ENCODE data around the gene HEATR5A.

HEATR5A gene

GRCh38 chr14:31266437-31267331 is 153.7 kb downstream of the HEATR5A start:
- no peak for TF ChIP-seq EP300 (IDR thresholded peaks at IDR 0.05; ENCODE audit: borderline replicate concordance)
- TF ChIP-seq TAF1 (IDR thresholded peaks at IDR 0.05; ENCODE audit: low read depth), result no peak

- no peak for TF ChIP-seq TCF12 (IDR thresholded peaks at IDR 0.05; ENCODE audit: low read depth)
- TF ChIP-seq RAD21 (IDR thresholded peaks at IDR 0.05; ENCODE audit: low read depth), result no peak
- no peak for TF ChIP-seq USF1 (IDR thresholded peaks at IDR 0.05)
- TF ChIP-seq EP300 (IDR thresholded peaks at IDR 0.05; ENCODE audit: borderline replicate concordance), result no peak
- no peak for TF ChIP-seq REST (IDR thresholded peaks at IDR 0.05; ENCODE audit: low read depth)
- no peak for TF ChIP-seq EGR1 (IDR thresholded peaks at IDR 0.05)
- TF ChIP-seq MAX (IDR thresholded peaks at IDR 0.05), result no peak
- no peak for TF ChIP-seq ZBTB7A (IDR thresholded peaks at IDR 0.05; ENCODE audit: low read depth)
- TF ChIP-seq CREB1 (IDR thresholded peaks at IDR 0.05; ENCODE audit: low read depth), result no peak
- no peak for TF ChIP-seq YY1 (IDR thresholded peaks at IDR 0.05; ENCODE audit: low read depth)
- TF ChIP-seq TAF1 (IDR thresholded peaks at IDR 0.05; ENCODE audit: low read depth), result no peak
- no peak for TF ChIP-seq CEBPB (IDR thresholded peaks at IDR 0.05)
- TF ChIP-seq FOXM1 (IDR thresholded peaks at IDR 0.05; ENCODE audit: borderline replicate concordance, low read depth), result no peak
- TF ChIP-seq TEAD4 (IDR thresholded peaks at IDR 0.05), result no peak
- no peak for TF ChIP-seq NFIC (IDR thresholded peaks at IDR 0.05)
Observed at GRCh38 chr14:31265701-31266398, 154.5 kb downstream of the HEATR5A start.

GRCh38 chr14:31263485-31264133 is 156.7 kb downstream of the HEATR5A start:
- TF ChIP-seq FOXM1 (IDR thresholded peaks at IDR 0.05; ENCODE audit: borderline replicate concordance, low read depth) (0 out of 2 replicates have a peak, but pooled peaks have one; percentile 49), NFIC (IDR thresholded peaks at IDR 0.05) (peak; percentile 83), YY1 (IDR thresholded peaks at IDR 0.05; ENCODE audit: low read depth) (no peak), MAX (IDR thresholded peaks at IDR 0.05) (peak; percentile 66), TCF12 (IDR thresholded peaks at IDR 0.05; ENCODE audit: low read depth) (peak; percentile 82), EP300 (IDR thresholded peaks at IDR 0.05; ENCODE audit: borderline replicate concordance) (peak; percentile 86; the same call in 1 of the 2 replicates), TEAD4 (IDR thresholded peaks at IDR 0.05) (peak; percentile 98), EGR1 (IDR thresholded peaks at IDR 0.05) (no peak), USF1 (IDR thresholded peaks at IDR 0.05) (no peak; the same call in 1 of the 2 replicates)

GRCh38 chr14:31261859-31262731 is 158.3 kb downstream of the HEATR5A start:
- TF ChIP-seq CREB1 (IDR thresholded peaks at IDR 0.05; ENCODE audit: low read depth) (no peak), EP300 (IDR thresholded peaks at IDR 0.05; ENCODE audit: borderline replicate concordance) (peak; percentile 55; the same call in 1 of the 2 replicates), ZBTB7A (IDR thresholded peaks at IDR 0.05; ENCODE audit: low read depth) (peak; percentile 59; the same call in 1 of the 2 replicates), TEAD4 (IDR thresholded peaks at IDR 0.05) (peak; percentile 70), USF1 (IDR thresholded peaks at IDR 0.05) (peak; percentile 93), NFIC (IDR thresholded peaks at IDR 0.05) (peak; percentile 88), TCF12 (IDR thresholded peaks at IDR 0.05; ENCODE audit: low read depth) (peak; percentile 77; the same call in 1 of the 2 replicates), YY1 (IDR thresholded peaks at IDR 0.05; ENCODE audit: low read depth) (peak; percentile 39; the same call in 1 of the 2 replicates), MAX (IDR thresholded peaks at IDR 0.05) (peak; percentile 65; the same call in 1 of the 2 replicates), TAF1 (IDR thresholded peaks at IDR 0.05; ENCODE audit: low read depth) (no peak), RAD21 (IDR thresholded peaks at IDR 0.05; ENCODE audit: low read depth) (peak; percentile 22; the same call in 1 of the 2 replicates), CEBPB (IDR thresholded peaks at IDR 0.05) (peak; percentile 67), REST (IDR thresholded peaks at IDR 0.05; ENCODE audit: low read depth) (no peak), EGR1 (IDR thresholded peaks at IDR 0.05) (no peak), FOXM1 (IDR thresholded peaks at IDR 0.05; ENCODE audit: borderline replicate concordance, low read depth) (peak; percentile 63; the same call in 1 of the 2 replicates)

Measured in Ishikawa (cell line).